ENCODE measurements around the gene PABPN1.

GRCh38 chr14:23358042-23358441, 36.8 kb downstream of the PABPN1 start:
- TF ChIP-seq CTCF (IDR thresholded peaks at IDR 0.05) (no peak), POLR2A (IDR thresholded peaks at IDR 0.05) (no peak), POLR2AphosphoS5 (IDR thresholded peaks at IDR 0.05) (no peak)

All from breast epithelium (tissue), 3 donors.